ENCODE measurements around the gene TSPAN9. TPM values are rescaled to one million over a fixed set of nuclear protein-coding genes. Genes with fewer than 3 reads are reported as not detected.
A peak's percentile ranks its signal among the peaks of the same experiment; 100 is the strongest.

The TSPAN9 gene
- polyA plus RNA-seq, 1 experiment: 67.0 TPM

DNA sequence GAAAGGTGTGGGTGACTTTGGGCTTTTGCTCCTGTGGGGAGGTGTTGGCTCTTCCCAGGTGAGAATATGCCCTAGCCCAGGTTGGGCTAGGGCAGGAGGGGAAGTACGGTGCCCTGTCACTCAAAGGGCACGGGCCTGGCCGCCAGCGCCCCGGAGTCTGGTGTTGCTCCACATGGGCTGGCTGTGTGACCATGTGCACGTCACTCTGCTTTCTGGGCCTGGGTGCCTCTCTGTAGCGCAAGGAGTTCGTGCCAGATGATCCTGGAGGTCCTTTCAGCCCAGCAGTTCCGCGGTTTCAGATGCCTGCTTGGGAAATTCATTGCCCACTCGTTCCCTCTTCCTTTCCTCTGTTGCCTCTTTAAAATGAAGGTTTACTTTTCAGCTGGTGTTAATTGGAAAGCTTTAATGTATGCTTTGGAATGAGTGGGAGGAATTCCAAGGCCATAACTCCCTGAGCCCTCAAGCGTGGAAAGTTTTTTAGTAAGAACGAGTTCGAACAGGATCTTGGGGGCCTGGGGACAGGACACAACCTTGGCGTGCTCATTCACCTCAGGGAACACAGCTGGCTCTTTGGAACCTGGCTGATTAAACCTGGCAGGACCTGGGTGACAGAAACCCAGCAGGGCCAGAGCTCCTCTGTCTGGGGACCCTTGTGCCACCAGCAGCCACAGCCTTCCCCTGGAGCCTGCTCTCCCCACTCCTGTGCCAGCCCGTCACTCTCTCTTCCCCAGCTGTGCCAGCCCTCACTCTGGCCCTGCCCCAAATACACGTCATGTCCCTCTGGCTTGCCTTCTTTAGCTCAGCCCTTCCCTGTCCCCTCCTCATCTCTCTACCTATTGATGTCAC, 42.8 kb downstream of the TSPAN9 start:
- peak; percentile 81 for DNase-seq (ENCODE audit: low read depth)
- ChIA-PET CTCF (interaction anchor here (0.7 to 1.9 kb wide), 5 partner anchors 15 to 83 kb away, joined by 3 to 9 read pairs (median 5); no protein-coding TSS in a partner anchor), POLR2A (no interaction called here)

DNA sequence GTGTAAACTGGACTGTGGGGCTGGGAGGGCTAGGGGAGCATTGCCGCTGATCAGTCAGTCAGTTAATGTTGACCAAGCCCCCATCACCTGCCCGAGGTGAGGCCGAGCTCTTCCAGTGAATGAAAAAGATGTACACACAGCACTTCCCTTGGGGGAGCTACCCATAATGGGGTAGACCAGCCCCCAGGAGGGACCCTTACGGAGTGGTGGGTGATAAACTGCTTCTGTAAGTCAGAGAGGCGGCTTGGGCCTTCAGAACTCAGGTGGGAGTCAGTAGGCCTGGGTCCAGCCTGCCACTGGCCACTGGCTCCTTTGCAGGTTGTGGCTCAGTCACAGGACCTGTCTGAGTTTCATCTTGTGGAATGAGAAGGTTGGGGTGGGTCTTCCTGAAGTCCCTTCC, 43.5 kb downstream of the TSPAN9 start:
- Histone ChIP-seq H3K36me3 (ENCODE audit: control insufficient read depth, insufficient read depth, low read length) (no peaks in the 10 kb centered on the region), H3K4me3 (ENCODE audit: low read depth, low read length) (no peak overlapping the region), H3K27me3 (ENCODE audit: control insufficient read depth, insufficient read depth, low read length) (no peaks in the 10 kb centered on the region)
- CTCF ChIA-PET: interaction anchor here (1.2 to 1.9 kb wide), 3 partner anchors 14 to 47 kb away, joined by 4 to 9 read pairs (median 5); no protein-coding TSS in a partner anchor
- no peak for DNase-seq (ENCODE audit: low read depth)
- POLR2A ChIA-PET: no interaction called here
- TF ChIP-seq, protein P1, sequence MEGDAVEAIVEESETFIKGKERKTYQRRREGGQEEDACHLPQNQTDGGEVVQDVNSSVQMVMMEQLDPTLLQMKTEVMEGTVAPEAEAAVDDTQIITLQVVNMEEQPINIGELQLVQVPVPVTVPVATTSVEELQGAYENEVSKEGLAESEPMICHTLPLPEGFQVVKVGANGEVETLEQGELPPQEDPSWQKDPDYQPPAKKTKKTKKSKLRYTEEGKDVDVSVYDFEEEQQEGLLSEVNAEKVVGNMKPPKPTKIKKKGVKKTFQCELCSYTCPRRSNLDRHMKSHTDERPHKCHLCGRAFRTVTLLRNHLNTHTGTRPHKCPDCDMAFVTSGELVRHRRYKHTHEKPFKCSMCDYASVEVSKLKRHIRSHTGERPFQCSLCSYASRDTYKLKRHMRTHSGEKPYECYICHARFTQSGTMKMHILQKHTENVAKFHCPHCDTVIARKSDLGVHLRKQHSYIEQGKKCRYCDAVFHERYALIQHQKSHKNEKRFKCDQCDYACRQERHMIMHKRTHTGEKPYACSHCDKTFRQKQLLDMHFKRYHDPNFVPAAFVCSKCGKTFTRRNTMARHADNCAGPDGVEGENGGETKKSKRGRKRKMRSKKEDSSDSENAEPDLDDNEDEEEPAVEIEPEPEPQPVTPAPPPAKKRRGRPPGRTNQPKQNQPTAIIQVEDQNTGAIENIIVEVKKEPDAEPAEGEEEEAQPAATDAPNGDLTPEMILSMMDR (IDR thresholded peaks at IDR 0.05; ENCODE audit: insufficient read depth, low read depth, low read length): no peak

More for the DNA sequence above, 42.8 kb downstream of the TSPAN9 start:
- no peaks in the 10 kb centered on the region for H3K36me3 ChIP-seq (ENCODE audit: control insufficient read depth, insufficient read depth, low read length)
- no peaks in the 10 kb centered on the region for H3K27me3 ChIP-seq (ENCODE audit: control insufficient read depth, insufficient read depth, low read length)
- TF ChIP-seq, protein P1 (IDR thresholded peaks at IDR 0.05; ENCODE audit: insufficient read depth, low read depth, low read length): no peak
- H3K4me3 ChIP-seq (ENCODE audit: low read depth, low read length): no peak overlapping the region

DNA sequence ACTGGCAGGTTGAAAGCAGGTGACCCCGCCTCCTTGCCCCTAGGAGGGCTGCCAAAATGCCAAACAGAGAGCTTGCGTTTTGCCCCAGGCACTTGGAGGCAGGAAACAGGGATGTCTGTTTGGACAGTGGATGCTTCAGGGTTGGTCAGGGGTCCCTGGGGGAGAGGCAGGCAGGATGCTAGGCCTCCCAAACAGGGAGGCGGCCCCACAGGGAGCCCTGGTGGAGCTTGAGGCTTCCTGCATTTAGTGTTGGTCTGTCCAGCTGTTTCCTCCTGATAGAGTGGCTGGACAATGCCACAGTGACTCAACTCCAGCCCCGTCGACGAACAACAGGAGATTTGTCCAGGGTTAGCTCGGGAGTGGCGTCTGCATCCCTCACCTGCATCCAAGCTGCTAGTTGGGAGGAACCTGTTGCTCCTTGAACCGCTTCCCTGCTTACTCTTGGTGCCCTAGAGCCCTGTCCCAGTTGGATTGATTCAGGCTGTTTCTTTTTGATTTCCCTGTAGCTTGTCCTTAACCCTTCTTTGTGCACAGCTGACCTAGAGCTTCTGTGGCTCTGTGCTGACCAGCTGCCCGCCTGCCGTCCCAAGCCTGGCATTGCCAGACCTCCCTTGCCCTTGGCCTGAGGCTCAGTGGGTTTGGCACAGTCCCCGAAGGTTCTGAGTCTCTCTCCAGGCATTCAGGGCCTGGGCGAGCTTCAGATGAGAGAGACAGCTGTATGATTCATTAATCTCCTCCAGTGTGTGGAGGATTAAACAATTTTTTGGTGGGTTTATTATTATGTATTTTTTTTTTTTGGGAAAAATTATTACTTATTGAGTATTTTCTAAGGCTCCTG, 45.9 kb downstream of the TSPAN9 start:
- H3K27me3 ChIP-seq (ENCODE audit: control insufficient read depth, insufficient read depth, low read length): no peaks in the 10 kb centered on the region
- TF ChIP-seq, protein P1 (IDR thresholded peaks at IDR 0.05; ENCODE audit: insufficient read depth, low read depth, low read length): peak; percentile 37; the same call in 1 of the 2 replicates
- H3K4me3 ChIP-seq (ENCODE audit: low read depth, low read length): no peak overlapping the region
- ChIA-PET CTCF (interaction anchor here (0.6 to 3.1 kb wide), 12 partner anchors 11 to 177 kb away, joined by 3 to 12 read pairs (median 4); no protein-coding TSS in a partner anchor), POLR2A (interaction anchor here (0.7 kb wide), 1 partner anchor 284 kb away, joined by 4 read pairs; no protein-coding TSS in a partner anchor)
- DNase-seq (ENCODE audit: low read depth): no peak
- H3K36me3 ChIP-seq (ENCODE audit: control insufficient read depth, insufficient read depth, low read length): no peaks in the 10 kb centered on the region

DNA sequence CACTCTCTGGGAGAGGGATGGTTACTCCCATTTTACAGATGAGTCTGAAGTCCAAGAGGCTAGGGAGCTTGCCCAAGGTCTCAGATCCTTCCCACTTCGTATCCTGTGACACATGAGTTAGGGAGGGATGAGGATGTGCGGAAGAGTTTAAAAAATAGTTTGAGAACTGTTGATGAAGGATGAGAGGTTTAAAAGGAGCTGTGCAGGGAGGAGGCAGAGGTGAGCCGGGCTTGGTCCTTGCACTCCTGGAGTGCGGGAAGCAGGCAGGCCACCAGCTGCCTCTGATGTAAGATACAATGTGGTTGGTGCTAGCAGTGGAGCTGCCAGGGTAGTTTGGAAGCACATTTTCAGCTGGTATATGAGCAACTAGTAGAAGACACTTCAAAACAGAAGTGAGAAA, 46.5 kb downstream of the TSPAN9 start:
- CTCF ChIA-PET: interaction anchor here (0.6 to 3.1 kb wide), 12 partner anchors 10 to 542 kb away, joined by 3 to 12 read pairs (median 4); no protein-coding TSS in a partner anchor
- TF ChIP-seq, protein P1 (IDR thresholded peaks at IDR 0.05; ENCODE audit: insufficient read depth, low read depth, low read length): no peak
- Histone ChIP-seq H3K36me3 (ENCODE audit: control insufficient read depth, insufficient read depth, low read length) (no peaks in the 10 kb centered on the region), H3K4me3 (ENCODE audit: low read depth, low read length) (no peak overlapping the region), H3K27me3 (ENCODE audit: control insufficient read depth, insufficient read depth, low read length) (no peaks in the 10 kb centered on the region)
- POLR2A ChIA-PET: no interaction called here
- DNase-seq (ENCODE audit: low read depth): no peak
